GM12892 (cell line): ENCODE results near the gene ASL.
"Not testable (repeated sequence)": the region's sequence is repeated elsewhere in the genome, so short reads cannot be mapped to it uniquely, and the experiment has no call there.

Source experiments
- DNase-seq: peaks from one replicate; pipeline ENCODE4 v3.0.0; 2011; ENCODE audit not compliant: insufficient read length
- FAIRE-seq: peaks from 2 replicates; lab custom pipeline; 2011; peaks lifted over from hg19 to GRCh38; lab: Jason Lieb, UNC
- POLR2A ChIP-seq: IDR thresholded peaks from 2 replicates; pipeline ENCODE4 v1.6.1; 2011; ENCODE audit warnings: low read depth, low read length, control low read depth
- POLR2AphosphoS5 ChIP-seq: IDR thresholded peaks from 2 replicates; pipeline ENCODE4 v1.6.1; 2011; ENCODE audit warnings: low read depth, low read length, control low read depth
- TAF1 ChIP-seq: IDR thresholded peaks from 2 replicates; pipeline ENCODE4 v1.6.1; 2011; ENCODE audit warnings: low read depth, mild to moderate bottlenecking, control low read depth, low read length, borderline replicate concordance

ASL gene

DNA sequence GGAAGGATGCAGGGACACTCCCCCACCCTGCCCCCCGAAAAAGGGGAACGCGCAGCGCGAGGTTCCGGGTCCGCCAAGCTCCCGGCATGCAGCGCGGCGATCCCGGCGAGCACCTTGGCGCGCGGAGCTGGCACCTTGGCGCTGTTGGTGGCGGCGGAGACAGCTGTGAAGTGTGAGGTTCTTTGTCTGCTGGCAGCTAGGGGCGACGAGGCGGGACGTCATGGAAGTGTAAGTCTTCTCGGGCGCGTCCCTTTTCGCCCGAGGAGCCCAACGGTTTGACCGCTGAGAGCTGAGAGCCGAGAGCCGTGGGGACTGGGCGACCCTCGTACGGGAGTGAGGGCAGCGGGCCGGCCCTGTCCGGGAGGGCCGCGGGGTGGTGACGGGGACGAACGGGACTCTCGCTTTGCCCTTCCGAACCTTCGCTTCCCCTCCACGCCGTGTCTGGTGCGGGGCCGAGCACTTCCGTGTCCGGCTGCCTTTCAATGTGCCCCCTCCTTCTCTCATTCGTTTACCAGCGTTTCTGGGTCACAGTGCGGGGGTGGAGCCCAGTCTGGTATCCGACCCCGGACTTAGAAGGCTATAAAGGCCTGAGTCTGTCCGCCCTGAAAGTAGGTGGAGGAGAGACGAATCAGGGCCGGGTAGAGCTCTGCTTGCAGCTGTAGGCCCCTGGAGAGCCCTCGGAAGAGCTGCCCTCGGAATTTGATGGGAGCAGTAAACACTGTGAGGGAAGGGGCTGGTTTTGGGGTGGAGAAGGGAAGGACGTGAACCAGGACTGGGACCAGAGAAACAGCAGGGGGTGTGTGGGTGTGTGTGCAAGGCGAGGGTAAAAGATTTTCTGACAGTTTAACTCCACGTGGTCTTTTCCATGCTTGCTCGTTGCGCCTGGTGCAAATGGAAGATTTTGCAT is 39.4 kb downstream of the ASL start, which contains the start of gene CRCP:
CRCP (plus strand) TSS at position 105 of the 907 bp plus-strand sequence; CDS start at position 221, 116 bp downstream.
- DNase-seq (peak; percentile 91), FAIRE-seq (peak; percentile 81)
- TF ChIP-seq POLR2AphosphoS5 (peak; percentile 93), POLR2A (peak; percentile 91), TAF1 (peak; percentile 41; the same call in 1 of the 2 replicates)

DNA sequence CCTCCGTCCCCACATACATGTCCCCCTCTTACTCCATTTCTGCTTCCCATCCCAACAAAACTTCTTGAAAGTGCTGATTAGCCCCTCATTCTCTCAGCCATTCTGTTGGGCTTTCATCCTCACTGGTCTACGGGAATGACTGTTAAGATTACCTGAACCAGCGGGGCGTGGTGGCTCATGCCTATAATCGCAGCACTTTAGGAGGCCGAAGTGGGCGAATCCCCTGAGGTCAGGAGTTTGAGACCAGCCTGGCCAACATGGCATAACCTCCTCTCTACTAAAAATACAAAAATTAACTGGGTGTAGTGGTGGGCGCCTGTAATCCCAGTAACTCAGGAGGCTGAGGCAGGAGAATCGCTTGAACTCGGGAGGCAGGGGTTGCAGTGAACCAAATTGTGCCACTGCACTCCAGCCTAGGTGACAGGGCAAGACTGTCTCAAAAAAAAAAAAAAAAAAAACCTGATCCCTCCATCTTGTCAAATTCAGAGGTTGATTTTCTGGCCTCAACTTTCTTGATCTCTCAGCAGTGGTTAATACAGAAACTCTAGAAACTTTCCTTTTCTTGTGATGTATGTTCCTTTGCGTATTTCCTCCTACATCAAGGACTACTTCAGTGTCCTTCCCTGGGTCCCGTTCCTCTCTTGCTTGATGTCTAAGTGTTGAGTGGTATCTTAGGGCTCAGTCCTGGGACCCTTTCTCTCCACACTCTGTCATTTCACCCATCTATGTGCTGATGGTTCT is 41.2 kb downstream of the ASL start:
- not testable (repeated sequence) for DNase-seq, FAIRE-seq

DNA sequence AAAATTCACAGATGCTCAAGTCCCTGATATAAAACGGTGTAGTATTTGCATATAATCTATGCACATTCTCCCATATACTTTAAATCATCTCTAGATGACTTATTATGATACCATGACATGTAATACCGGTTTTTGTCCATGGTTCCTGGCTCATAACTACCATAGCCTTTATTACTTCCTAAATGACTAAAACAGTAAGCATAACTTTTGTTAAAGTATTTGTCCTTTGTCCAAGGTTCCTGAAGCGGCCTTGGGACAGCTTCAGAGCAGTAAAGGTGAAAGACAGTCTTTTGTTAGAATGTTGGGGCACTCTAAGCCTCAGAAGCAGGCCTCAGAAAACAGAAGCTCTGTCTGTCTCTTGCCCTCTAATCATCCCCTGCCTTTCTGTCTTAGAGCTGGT is 43.0 kb downstream of the ASL start:
- TF ChIP-seq POLR2AphosphoS5 (no peak), TAF1 (no peak), POLR2A (no peak)
- FAIRE-seq (no peak), DNase-seq (no peak)

DNA sequence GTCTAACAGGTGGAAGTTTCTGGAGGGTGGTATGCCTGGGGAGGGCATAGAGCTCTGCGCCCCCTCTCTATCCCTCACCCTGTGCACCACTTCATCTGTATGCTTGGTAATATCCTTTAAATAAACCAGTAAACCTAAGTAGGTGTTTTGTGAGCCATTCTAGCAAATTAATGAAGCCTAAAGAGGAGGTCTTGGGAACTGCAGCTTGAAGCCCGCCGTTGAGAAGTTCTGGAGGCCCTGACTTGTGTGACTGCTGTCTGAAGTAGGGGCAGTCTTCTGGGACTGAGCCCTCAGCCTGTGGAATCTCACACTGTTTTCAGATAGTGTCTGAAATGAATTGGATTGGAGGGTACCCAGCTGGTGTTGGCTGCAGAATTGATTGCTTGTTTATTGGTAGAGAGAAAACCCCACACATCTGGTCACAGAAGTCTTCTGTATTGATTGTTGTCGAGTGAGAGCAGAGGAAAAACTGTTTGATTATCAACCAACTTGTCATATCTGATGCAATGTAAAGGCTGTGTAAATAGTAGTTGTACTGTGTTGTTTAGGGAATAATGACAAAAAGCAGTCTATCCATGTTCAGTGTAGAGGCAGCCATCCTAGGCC is 43.7 kb downstream of the ASL start:
- FAIRE-seq = no peak
- DNase-seq = no peak
- no peak for TF ChIP-seq POLR2A
- no peak for TF ChIP-seq TAF1

DNA sequence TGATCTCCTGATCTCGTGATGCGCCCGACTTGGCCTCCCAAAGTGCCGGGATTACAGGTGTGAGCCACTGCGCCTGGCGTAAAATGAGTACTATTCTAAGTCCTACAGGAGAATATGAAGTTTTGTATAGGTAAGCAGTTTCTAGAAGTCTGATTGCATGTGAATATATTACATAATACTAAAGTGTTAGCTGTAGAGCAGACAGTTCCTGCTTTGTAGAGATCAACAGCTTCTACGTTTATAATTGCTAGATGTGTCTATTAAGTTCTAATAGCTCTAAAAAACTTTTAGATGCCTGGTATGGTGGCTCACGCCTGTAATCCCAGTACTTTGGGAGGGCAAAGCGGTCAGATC is 47.5 kb downstream of the ASL start:
- TF ChIP-seq POLR2A (no peak), POLR2AphosphoS5 (no peak), TAF1 (no peak)
- FAIRE-seq = no peak
- DNase-seq = no peak

DNA sequence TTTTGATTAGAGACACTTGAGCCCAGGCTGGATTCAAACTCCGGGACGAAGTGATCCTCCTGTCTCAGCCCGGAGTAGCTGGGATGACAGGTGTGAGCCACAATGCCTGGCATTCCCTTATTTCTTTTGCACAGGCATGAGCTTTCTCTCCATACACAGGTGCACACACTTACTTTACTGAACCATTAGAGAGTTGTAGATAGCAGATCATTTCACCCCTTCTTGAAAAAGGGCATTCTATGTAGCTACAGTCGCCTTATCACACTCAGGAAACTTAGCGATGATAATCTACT is 48.9 kb downstream of the ASL start:
- FAIRE-seq, DNase-seq: not testable (repeated sequence)

DNA sequence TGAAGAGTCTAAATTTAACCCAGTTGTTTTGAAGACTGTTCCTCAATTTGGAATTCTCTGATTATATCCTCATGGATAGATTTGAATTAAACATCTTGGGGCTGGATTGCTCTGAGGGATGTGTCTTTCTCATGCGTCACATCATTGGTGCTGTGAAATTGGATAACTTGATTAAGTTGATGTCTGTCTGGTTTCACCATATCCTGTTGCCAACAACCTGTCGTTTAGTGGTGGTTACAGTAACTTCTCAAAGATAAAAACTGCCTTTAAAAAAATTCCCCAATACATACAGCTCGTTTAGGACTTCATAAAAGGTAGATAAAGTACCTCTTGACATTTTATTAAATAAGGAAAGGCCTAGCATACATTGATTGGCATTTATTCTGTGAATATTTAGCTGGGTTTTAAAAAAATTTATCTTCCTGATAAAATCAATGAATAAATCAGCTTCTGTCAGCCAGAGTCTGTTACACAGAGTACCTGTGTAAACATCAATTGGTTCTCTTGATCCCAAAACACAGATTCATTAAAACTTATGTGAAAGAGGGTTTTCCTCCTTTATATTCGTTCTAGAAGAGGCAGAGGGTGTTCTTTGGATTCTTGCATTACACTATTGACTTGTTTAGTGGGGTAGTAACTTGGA is 49.6 kb downstream of the ASL start:
- FAIRE-seq (no peak), DNase-seq (no peak)
- TF ChIP-seq TAF1 = no peak
- TF ChIP-seq POLR2AphosphoS5 = no peak
- TF ChIP-seq POLR2A = no peak

DNA sequence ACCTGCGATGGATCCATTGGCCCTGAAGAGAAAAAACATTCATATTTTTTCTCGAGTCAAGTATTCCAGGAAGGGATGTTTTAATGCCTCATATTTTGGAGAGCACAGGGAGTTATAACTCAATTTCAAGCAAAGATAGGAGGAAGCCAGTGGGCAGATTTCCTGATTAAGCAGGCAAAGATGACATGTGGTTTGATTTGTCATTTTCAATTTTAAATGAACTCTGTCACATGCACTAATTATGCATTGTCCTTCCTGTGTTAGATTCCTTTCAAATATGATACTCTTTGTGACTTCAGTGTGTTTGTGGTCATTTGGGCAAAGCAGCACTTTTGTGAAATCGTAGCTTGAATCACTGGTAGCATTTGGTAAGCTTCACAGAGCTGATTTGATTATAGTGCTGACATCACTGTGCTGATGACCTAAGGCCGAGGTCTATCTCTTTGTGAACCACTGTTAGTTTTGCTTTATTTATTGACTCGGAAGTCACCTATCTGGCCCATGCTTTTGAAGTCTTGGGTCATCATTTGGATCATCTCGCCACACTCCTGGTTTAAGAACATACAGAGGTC is 50.2 kb downstream of the ASL start:
- FAIRE-seq = not testable (repeated sequence)

DNA sequence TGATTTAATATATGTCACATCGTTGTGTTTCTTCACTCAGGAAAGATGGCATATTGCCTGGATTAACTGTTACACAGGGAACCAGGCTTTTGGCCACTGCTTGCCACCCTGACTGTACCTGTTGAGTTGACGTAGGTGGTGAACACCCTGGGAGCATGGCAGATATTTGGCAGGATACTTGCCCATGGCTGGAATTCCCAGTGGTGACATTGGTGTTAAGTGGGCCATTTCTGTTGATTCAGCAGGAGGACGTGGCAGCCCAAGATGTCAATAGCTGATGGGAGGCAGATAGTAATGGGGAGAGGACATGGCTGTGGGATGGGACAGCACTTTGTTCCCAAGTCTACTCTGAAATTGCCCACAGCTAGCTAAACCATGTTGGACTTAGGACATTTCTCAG is 51.6 kb downstream of the ASL start:
- not testable (repeated sequence) for FAIRE-seq, DNase-seq

More for the DNA sequence above, 50.2 kb downstream of the ASL start:
- DNase-seq = not testable (repeated sequence)

DNA sequence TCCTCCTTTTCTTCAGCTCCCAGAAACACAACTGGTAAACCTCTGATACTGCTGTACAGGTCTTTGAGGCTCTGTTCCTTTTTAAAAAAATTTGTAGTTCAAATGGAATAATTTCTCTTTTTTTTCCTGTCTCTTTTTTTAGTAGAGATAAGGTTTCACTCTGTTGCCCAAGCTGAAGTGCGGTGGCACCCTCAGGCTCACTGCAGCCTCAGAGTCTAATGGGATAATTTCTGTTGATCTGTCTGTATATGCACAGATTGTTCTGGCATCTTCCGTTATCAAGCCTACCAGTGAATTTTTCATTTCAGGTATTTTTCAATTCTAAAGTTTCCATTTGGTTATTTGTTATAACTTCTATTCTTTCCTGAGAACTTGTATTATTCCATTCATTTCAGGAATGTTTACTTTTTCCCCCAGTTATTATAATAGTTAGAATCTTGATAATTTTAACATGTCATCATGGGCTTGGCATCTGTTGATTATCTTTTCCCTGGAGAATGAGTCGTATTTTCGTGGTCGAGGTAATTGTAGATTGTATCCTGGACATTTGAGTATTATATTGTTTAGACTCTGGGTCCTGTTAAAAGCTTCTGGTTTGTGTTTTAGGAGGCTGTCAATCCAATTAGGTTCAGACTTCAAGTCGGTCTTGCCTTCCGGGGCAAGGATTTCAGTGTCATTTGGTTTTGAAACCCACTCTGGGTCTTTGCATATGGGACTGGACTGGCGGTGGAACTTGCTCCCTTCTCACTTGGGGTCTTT is 63.6 kb downstream of the ASL start:
- no peak for TF ChIP-seq POLR2AphosphoS5
- TF ChIP-seq POLR2A = no peak
- TF ChIP-seq TAF1 = no peak
- FAIRE-seq = no peak

DNA sequence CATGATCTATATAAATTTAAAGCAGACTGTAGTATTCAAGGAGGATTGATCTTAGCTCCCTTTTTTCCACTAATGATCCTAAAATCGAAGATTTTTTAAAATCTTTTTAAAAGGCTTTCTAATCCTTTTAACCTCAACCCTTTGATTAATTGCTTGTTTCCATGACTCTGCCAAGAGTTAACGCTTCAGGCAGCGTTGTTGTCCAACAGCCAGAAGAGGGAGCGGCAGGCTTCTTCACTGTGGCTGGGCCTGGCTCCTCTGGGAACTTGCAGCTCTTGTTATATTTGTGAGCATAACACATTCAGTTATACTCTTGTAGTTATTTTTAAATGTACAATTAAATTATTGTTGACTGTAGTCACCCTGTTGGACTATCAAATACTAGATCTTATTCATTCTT is 65.3 kb downstream of the ASL start:
- no peak for FAIRE-seq
- no peak for TF ChIP-seq POLR2A
- no peak for TF ChIP-seq POLR2AphosphoS5
- TF ChIP-seq TAF1 = no peak
- DNase-seq = no peak

More for the DNA sequence above, 63.6 kb downstream of the ASL start:
- no peak for DNase-seq

DNA sequence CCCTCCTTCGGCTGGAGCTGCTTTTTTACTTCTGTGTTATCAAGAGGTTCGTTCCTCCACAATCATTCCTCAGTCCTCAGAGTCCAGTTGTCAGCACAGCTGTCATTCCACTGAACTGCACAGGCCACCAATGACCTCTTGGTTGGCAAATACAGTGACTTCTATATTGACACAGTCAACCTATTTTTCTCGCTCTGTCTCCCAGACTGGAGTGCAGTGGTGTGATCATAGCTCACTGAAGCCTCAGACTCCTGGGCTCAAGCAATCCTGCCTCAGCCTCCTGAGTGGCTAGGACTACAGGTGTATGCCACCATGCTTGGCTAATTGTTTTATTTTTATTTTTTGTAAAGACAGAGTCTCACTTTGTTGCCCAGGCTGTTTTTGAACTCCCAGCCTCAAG is 66.7 kb downstream of the ASL start:
- FAIRE-seq (no peak), DNase-seq (no peak)
- TF ChIP-seq TAF1 = no peak
- no peak for TF ChIP-seq POLR2AphosphoS5
- TF ChIP-seq POLR2A = no peak
